Brain pericyte (primary cell): ENCODE results near the gene ULBP1.
"Not testable (repeated sequence)": the region's sequence is repeated elsewhere in the genome, so short reads cannot be mapped to it uniquely, and the experiment has no call there.

Source experiments
- DNase-seq: peaks from one replicate; pipeline ENCODE4 v3.0.0-alpha.2; 2012; ENCODE audit warnings: low read depth, low spot score

The ULBP1 gene

GRCh38 chr6:149974825-149975224 is 11.1 kb downstream of the ULBP1 start:
- DNase-seq: no peak

- no peak for DNase-seq
Observed at GRCh38 chr6:149975400-149975799, 11.7 kb downstream of the ULBP1 start.

GRCh38 chr6:149977221-149977620 is 13.5 kb downstream of the ULBP1 start:
- no peak for DNase-seq

GRCh38 chr6:149978610-149979009 is 14.9 kb downstream of the ULBP1 start:
- DNase-seq: no peak

- DNase-seq: no peak
Observed at GRCh38 chr6:149979293-149979692, 15.6 kb downstream of the ULBP1 start.

- DNase-seq: no peak
Observed at GRCh38 chr6:149983145-149983544, 19.4 kb downstream of the ULBP1 start.

- DNase-seq: no peak
Observed at GRCh38 chr6:149984773-149985172, 21.0 kb downstream of the ULBP1 start.

- no peak for DNase-seq
Observed at GRCh38 chr6:149985481-149985937, 21.8 kb downstream of the ULBP1 start.

- no peak for DNase-seq
Observed at GRCh38 chr6:149987602-149988107, 23.9 kb downstream of the ULBP1 start.

- no peak for DNase-seq
Observed at GRCh38 chr6:149988550-149989346, 25.0 kb downstream of the ULBP1 start.

GRCh38 chr6:149990212-149990660 is 26.5 kb downstream of the ULBP1 start:
- no peak for DNase-seq

GRCh38 chr6:149990661-149991471 is 27.1 kb downstream of the ULBP1 start:
- DNase-seq: no peak

GRCh38 chr6:149991472-149991795 is 27.7 kb downstream of the ULBP1 start:
- DNase-seq: not testable (repeated sequence)

- DNase-seq: no peak
Observed at GRCh38 chr6:149991838-149992237, 28.1 kb downstream of the ULBP1 start.

GRCh38 chr6:149995235-149995750 is 31.6 kb downstream of the ULBP1 start:
- DNase-seq: no peak

- no peak for DNase-seq
Observed at GRCh38 chr6:149995971-149996370, 32.2 kb downstream of the ULBP1 start.

- no peak for DNase-seq
Observed at GRCh38 chr6:149999636-150000035, 35.9 kb downstream of the ULBP1 start.

- no peak for DNase-seq
Observed at GRCh38 chr6:150001295-150002008, 37.7 kb downstream of the ULBP1 start.

GRCh38 chr6:150002710-150003109 is 39.0 kb downstream of the ULBP1 start:
- no peak for DNase-seq

- DNase-seq: not testable (repeated sequence)
Observed at GRCh38 chr6:150003599-150003998, 39.9 kb downstream of the ULBP1 start.

GRCh38 chr6:150004101-150004782 is 40.5 kb downstream of the ULBP1 start:
- DNase-seq: no peak
